Vagina (tissue), 2 donors: ENCODE measurements around the gene CAMK2A.

Source experiments
- CTCF ChIP-seq, 3 experiments: fragments of 450-650 bp in 2 of 3; fragments of 200-600 bp in 1 of 3; sonication (generic) in 1 of 3; IDR thresholded peaks; one replicate each; pipeline ENCODE4 v1.5.1; 2017 to 2019; ENCODE audit warnings: antibody characterized with exemption in 3 of 3, mild to moderate bottlenecking in 2 of 3, moderate library complexity in 2 of 3
- POLR2A ChIP-seq, 2 donors: fragments of 450-650 bp; IDR thresholded peaks; one replicate each; pipeline ENCODE4 v1.6.1; 2017; ENCODE audit warnings: antibody characterized with exemption in 2 of 2, mild to moderate bottlenecking in 2 of 2, moderate library complexity in 2 of 2

GRCh38 chr5:150298701-150299451, 9.3 kb upstream of the CAMK2A start:
- TF ChIP-seq POLR2A (IDR thresholded peaks at IDR 0.05): no peak
- no peak for TF ChIP-seq CTCF (IDR thresholded peaks at IDR 0.05)
